Measurements from ENCODE around the gene IQCB1.
"Not testable (repeated sequence)": the region's sequence is repeated elsewhere in the genome, so short reads cannot be mapped to it uniquely, and the experiment has no call there.

IQCB1 gene

GRCh38 chr3:121750087-121750415 lies 84.8 kb downstream of the IQCB1 start:
- H3K4me1 ChIP-seq = peaks cover 0 to 38% (median 20%) of the 10 kb centered on the region in 4 donors
- H3K27me3 ChIP-seq = no peaks in the 10 kb centered on the region
- no peak for TF ChIP-seq CTCF (IDR thresholded peaks at IDR 0.05)
- no peaks in the 10 kb centered on the region for H3K9me3 ChIP-seq
- H3K4me3 ChIP-seq = peak overlapping the region; percentile 62 to 96
- peak overlapping the region; percentile 86 to 97 for H3K27ac ChIP-seq
- intact Hi-C loops (cut with DNase I; ENCODE audit: low total_unique reads) = no loop called here
- H3K36me3 ChIP-seq = no peaks in the 10 kb centered on the region
- no peak for DNase-seq

- peak; percentile 96 for DNase-seq
- H3K4me1 ChIP-seq = peaks cover 0 to 42% (median 20%) of the 10 kb centered on the region in 4 donors
- peak within 1 kb of the TSS; percentile 62 to 96 for H3K4me3 ChIP-seq
- intact Hi-C loops (cut with DNase I; ENCODE audit: low total_unique reads) = loop anchor here (10.0 kb wide), 1 partner anchor 1005 kb away; the partner anchor contains the start of genes GTF2E1 and RABL3
- no peak for TF ChIP-seq CTCF (IDR thresholded peaks at IDR 0.05)
- H3K9me3 ChIP-seq = no peaks in the 10 kb centered on the region
- no peaks in the 10 kb centered on the region for H3K36me3 ChIP-seq
- no peaks in the 10 kb centered on the region for H3K27me3 ChIP-seq
- peak within 1 kb of the TSS; percentile 86 to 97 for H3K27ac ChIP-seq
Observed at GRCh38 chr3:121749276-121750086, 85.4 kb downstream of the IQCB1 start, which contains the start of gene GOLGB1. TSS of gene GOLGB1 (minus strand) at chr3:121749741. CDS start at chr3:121730971, 18,770 bp downstream.

- Histone ChIP-seq H3K36me3 (no peaks in the 10 kb centered on the region), H3K27me3 (no peaks in the 10 kb centered on the region), H3K4me1 (peaks cover 0 to 42% (median 20%) of the 10 kb centered on the region in 4 donors), H3K27ac (peak overlapping the region; percentile 86 to 97), H3K9me3 (no peaks in the 10 kb centered on the region), H3K4me3 (peak overlapping the region; percentile 62 to 96)
- DNase-seq = no peak
- no peak for TF ChIP-seq CTCF (IDR thresholded peaks at IDR 0.05)
- intact Hi-C loops (cut with DNase I; ENCODE audit: low total_unique reads) = loop anchor here (10.0 kb wide), 1 partner anchor 1004 kb away; the partner anchor contains the start of genes GTF2E1 and RABL3
Observed at GRCh38 chr3:121748680-121749275, 86.1 kb downstream of the IQCB1 start.

GRCh38 chr3:121747976-121748375 lies 86.9 kb downstream of the IQCB1 start:
- Histone ChIP-seq H3K27ac (no peak overlapping the region), H3K4me3 (peak overlapping the region; percentile 62 to 96)
- intact Hi-C loops (cut with DNase I; ENCODE audit: low total_unique reads) = loop anchor here (10.0 kb wide), 1 partner anchor 1003 kb away; the partner anchor contains the start of genes GTF2E1 and RABL3

GRCh38 chr3:121743106-121743505 lies 91.8 kb downstream of the IQCB1 start:
- H3K4me3 ChIP-seq, H3K27me3 ChIP-seq, DNase-seq, H3K36me3 ChIP-seq, H3K27ac ChIP-seq, H3K9me3 ChIP-seq: not testable (repeated sequence)
- H3K4me1 ChIP-seq = peaks cover 0 to 59% (median 28%) of the 10 kb centered on the region in 4 donors
- intact Hi-C loops (cut with DNase I; ENCODE audit: low total_unique reads) = loop anchor here (10.0 kb wide), 1 partner anchor 998 kb away; the partner anchor contains the start of genes GTF2E1 and RABL3

More at GRCh38 chr3:121747976-121748375, 86.9 kb downstream of the IQCB1 start:
- Histone ChIP-seq H3K36me3 (no peaks in the 10 kb centered on the region), H3K9me3 (no peaks in the 10 kb centered on the region), H3K27me3 (no peaks in the 10 kb centered on the region), H3K4me1 (peaks cover 0 to 42% (median 20%) of the 10 kb centered on the region in 4 donors)
- no peak for TF ChIP-seq CTCF (IDR thresholded peaks at IDR 0.05)
- DNase-seq = no peak
